ENCODE results near the gene C9orf43.

DNA sequence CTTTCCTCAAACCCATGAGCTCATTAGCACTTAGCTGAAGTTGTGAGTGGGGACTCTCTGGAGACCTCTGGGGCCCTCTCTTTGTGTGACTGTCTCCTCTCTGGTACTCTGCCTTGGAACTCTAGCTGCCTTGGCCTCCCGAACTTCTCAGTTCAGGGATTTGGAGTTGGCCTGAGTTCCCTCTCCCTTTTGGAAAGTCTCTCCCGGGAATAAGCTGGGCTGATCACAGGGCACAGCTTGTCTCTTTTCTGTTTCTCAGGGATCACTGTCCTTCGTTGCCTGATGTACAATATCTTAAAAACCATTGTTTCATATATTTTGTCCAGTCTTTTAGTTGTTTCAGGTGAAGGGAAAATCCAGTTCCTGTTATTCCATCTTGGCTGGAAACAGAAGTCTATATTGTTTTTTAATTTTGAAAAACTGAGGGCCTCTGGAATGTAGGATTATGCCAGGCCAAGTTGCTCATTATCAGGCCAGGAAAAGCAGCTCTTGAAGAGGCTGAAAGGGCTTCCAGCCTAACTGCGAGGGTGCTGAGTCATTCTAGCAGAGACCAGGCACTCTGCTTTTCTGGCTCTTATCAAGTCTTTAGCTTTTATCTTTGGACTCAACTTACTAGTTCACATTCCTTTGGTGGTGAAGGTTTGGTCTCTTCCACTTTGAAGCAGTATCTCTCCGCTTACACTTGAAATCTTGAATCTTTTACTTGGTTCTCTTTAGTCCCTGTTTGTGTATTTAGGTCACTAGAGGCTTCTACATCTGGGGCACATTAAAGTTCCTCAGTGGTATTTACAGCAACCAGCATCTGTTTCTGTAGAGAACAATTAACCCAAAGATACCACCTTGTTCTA is 44.6 kb downstream of the C9orf43 start:
- TF ChIP-seq, protein P1, sequence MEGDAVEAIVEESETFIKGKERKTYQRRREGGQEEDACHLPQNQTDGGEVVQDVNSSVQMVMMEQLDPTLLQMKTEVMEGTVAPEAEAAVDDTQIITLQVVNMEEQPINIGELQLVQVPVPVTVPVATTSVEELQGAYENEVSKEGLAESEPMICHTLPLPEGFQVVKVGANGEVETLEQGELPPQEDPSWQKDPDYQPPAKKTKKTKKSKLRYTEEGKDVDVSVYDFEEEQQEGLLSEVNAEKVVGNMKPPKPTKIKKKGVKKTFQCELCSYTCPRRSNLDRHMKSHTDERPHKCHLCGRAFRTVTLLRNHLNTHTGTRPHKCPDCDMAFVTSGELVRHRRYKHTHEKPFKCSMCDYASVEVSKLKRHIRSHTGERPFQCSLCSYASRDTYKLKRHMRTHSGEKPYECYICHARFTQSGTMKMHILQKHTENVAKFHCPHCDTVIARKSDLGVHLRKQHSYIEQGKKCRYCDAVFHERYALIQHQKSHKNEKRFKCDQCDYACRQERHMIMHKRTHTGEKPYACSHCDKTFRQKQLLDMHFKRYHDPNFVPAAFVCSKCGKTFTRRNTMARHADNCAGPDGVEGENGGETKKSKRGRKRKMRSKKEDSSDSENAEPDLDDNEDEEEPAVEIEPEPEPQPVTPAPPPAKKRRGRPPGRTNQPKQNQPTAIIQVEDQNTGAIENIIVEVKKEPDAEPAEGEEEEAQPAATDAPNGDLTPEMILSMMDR (conservative IDR thresholded peaks at IDR 0.05; ENCODE audit: low read depth in 2 of 2): no peak
- TF ChIP-seq EZH2 (IDR thresholded peaks at IDR 0.05; ENCODE audit: low read depth, unreplicated experiment) (no peak), POLR2AphosphoS5 (IDR thresholded peaks at IDR 0.05; ENCODE audit: low read depth) (no peak)
- TF ChIP-seq, protein P2, sequence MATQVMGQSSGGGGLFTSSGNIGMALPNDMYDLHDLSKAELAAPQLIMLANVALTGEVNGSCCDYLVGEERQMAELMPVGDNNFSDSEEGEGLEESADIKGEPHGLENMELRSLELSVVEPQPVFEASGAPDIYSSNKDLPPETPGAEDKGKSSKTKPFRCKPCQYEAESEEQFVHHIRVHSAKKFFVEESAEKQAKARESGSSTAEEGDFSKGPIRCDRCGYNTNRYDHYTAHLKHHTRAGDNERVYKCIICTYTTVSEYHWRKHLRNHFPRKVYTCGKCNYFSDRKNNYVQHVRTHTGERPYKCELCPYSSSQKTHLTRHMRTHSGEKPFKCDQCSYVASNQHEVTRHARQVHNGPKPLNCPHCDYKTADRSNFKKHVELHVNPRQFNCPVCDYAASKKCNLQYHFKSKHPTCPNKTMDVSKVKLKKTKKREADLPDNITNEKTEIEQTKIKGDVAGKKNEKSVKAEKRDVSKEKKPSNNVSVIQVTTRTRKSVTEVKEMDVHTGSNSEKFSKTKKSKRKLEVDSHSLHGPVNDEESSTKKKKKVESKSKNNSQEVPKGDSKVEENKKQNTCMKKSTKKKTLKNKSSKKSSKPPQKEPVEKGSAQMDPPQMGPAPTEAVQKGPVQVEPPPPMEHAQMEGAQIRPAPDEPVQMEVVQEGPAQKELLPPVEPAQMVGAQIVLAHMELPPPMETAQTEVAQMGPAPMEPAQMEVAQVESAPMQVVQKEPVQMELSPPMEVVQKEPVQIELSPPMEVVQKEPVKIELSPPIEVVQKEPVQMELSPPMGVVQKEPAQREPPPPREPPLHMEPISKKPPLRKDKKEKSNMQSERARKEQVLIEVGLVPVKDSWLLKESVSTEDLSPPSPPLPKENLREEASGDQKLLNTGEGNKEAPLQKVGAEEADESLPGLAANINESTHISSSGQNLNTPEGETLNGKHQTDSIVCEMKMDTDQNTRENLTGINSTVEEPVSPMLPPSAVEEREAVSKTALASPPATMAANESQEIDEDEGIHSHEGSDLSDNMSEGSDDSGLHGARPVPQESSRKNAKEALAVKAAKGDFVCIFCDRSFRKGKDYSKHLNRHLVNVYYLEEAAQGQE (IDR thresholded peaks at IDR 0.05; ENCODE audit: unreplicated experiment): no peak
